Tibial artery (tissue), 4 donors: ENCODE measurements around the gene SCP2D1.

ENCODE experiments used
- DNase-seq, 2 donors: peaks; one replicate each; pipeline ENCODE4 v3.0.0-alpha.2; 2019
- H3K27ac ChIP-seq, 2 donors: fragments of 200-600 bp; sonication (generic) in 1 of 2; 1 replicate in 1 of 2; 2 replicates in 1 of 2; pipeline ENCODE4 v1.5.1; 2018 to 2019; ENCODE audit warnings: mild to moderate bottlenecking in 1 of 2
- H3K27me3 ChIP-seq, 2 donors: fragments of 200-600 bp; sonication (generic) in 1 of 2; one replicate each; pipeline versions ENCODE4 v1.5.1 to v1.6.0; 2016 to 2019
- H3K36me3 ChIP-seq, 3 donors: fragments of 200-600 bp; sonication (generic) in 2 of 3; one replicate each; pipeline ENCODE4 v1.5.1; 2016 to 2019; ENCODE audit warnings: mild to moderate bottlenecking in 2 of 3
- H3K4me1 ChIP-seq, 4 donors: fragments of 200-600 bp; sonication (generic) in 2 of 4; 1 replicate in 3 of 4; 2 replicates in 1 of 4; pipeline ENCODE4 v1.5.1; 2016 to 2019
- H3K4me3 ChIP-seq, 2 donors: fragments of 200-600 bp; sonication (generic) in 1 of 2; 1 replicate in 1 of 2; 2 replicates in 1 of 2; pipeline ENCODE4 v1.5.1; 2018 to 2019; ENCODE audit warnings: mild to moderate bottlenecking in 2 of 2
- H3K9me3 ChIP-seq, 3 donors: fragments of 200-600 bp; sonication (generic) in 1 of 3; one replicate each; pipeline ENCODE4 v1.5.1; 2016 to 2019
- CTCF ChIP-seq, 2 experiments: fragments of 200-600 bp in 1 of 2; fragments of 450-650 bp in 1 of 2; IDR thresholded peaks; one replicate each; pipeline ENCODE4 v1.5.1; 2017 to 2019; ENCODE audit warnings: antibody characterized with exemption in 2 of 2, mild to moderate bottlenecking in 1 of 2, moderate library complexity in 1 of 2
- intact Hi-C: fragments of 100-400 bp; cut with DNase I; formaldehyde crosslinking; loops from one replicate; pipeline ENCODE4 v1.15.0; 2023; ENCODE audit warnings: low total_unique reads

Gene SCP2D1

GRCh38 chr20:18801516-18801915 lies 12.1 kb upstream of the SCP2D1 start:
- Histone ChIP-seq H3K4me3 (no peak overlapping the region), H3K4me1 (no peaks in the 10 kb centered on the region), H3K9me3 (no peaks in the 10 kb centered on the region), H3K27me3 (no peaks in the 10 kb centered on the region), H3K27ac (no peak overlapping the region), H3K36me3 (no peaks in the 10 kb centered on the region)
- intact Hi-C loops = no loop called here
- no peak for DNase-seq
- TF ChIP-seq CTCF (IDR thresholded peaks at IDR 0.05) = no peak

GRCh38 chr20:18802012-18802634 lies 11.5 kb upstream of the SCP2D1 start:
- intact Hi-C loops = no loop called here
- H3K9me3 ChIP-seq = no peaks in the 10 kb centered on the region
- no peak for TF ChIP-seq CTCF (IDR thresholded peaks at IDR 0.05)
- no peaks in the 10 kb centered on the region for H3K4me1 ChIP-seq
- H3K36me3 ChIP-seq = no peaks in the 10 kb centered on the region
- H3K27me3 ChIP-seq = no peaks in the 10 kb centered on the region
- no peak overlapping the region for H3K4me3 ChIP-seq
- DNase-seq = no peak
- no peak overlapping the region for H3K27ac ChIP-seq

- no peaks in the 10 kb centered on the region for H3K9me3 ChIP-seq
- H3K4me1 ChIP-seq = no peaks in the 10 kb centered on the region
- no peak overlapping the region for H3K4me3 ChIP-seq
- no peaks in the 10 kb centered on the region for H3K36me3 ChIP-seq
- H3K27me3 ChIP-seq = no peaks in the 10 kb centered on the region
- no peak for DNase-seq
- no peak overlapping the region for H3K27ac ChIP-seq
- intact Hi-C loops = no loop called here
- TF ChIP-seq CTCF (IDR thresholded peaks at IDR 0.05) = no peak
Observed at GRCh38 chr20:18805881-18806280, 7.7 kb upstream of the SCP2D1 start.

- H3K4me1 ChIP-seq = no peaks in the 10 kb centered on the region
- H3K9me3 ChIP-seq = no peaks in the 10 kb centered on the region
- H3K27me3 ChIP-seq = no peaks in the 10 kb centered on the region
- no peak for DNase-seq
- H3K4me3 ChIP-seq = no peak overlapping the region
- no peak overlapping the region for H3K27ac ChIP-seq
- intact Hi-C loops = no loop called here
- no peaks in the 10 kb centered on the region for H3K36me3 ChIP-seq
- TF ChIP-seq CTCF (IDR thresholded peaks at IDR 0.05) = no peak
Observed at GRCh38 chr20:18808712-18809111, 4.9 kb upstream of the SCP2D1 start.

GRCh38 chr20:18811186-18811585 lies 2.4 kb upstream of the SCP2D1 start:
- no peak for DNase-seq
- intact Hi-C loops = no loop called here
- TF ChIP-seq CTCF (IDR thresholded peaks at IDR 0.05) = no peak
- Histone ChIP-seq H3K9me3 (no peaks in the 10 kb centered on the region), H3K36me3 (no peaks in the 10 kb centered on the region), H3K27ac (no peak overlapping the region), H3K27me3 (no peaks in the 10 kb centered on the region), H3K4me3 (no peak overlapping the region), H3K4me1 (no peaks in the 10 kb centered on the region)

- intact Hi-C loops = no loop called here
- no peaks in the 10 kb centered on the region for H3K4me1 ChIP-seq
- H3K36me3 ChIP-seq = no peaks in the 10 kb centered on the region
- no peaks in the 10 kb centered on the region for H3K9me3 ChIP-seq
- no peak overlapping the region for H3K4me3 ChIP-seq
- H3K27me3 ChIP-seq = no peaks in the 10 kb centered on the region
- DNase-seq = no peak
- H3K27ac ChIP-seq = no peak overlapping the region
- no peak for TF ChIP-seq CTCF (IDR thresholded peaks at IDR 0.05)
Observed at GRCh38 chr20:18811904-18812303, 1.7 kb upstream of the SCP2D1 start.
